GM18861 (cell line): ENCODE data around the gene PAOX.

ENCODE experiments used
- ATAC-seq: cut with Tn5 transposase; IDR thresholded peaks from one replicate; pipeline ENCODE4 v1.9.1; 2021; ENCODE audit not compliant: unreplicated experiment

The PAOX gene

DNA sequence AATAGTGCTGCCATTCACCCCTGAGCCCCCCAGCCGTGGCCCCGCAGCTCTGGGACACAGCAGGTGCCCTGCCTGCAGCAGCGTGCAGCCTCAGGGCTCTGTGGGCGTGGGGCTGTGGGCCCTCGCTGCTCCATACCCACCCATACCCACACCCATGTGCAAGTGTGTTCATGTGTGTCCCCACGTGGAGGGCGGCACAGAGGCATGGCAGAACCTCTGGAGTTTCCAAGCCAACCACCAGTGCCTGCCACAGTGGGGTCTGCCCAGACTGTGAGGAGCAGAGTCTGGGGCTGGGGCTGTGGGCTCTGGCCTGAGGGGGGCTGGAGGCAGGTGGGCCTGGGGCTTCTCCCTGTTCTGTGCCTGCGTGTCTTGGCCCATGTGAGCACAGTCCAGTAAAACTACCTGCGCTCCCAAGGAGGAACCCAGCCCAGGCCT is 29.5 kb upstream of the PAOX start:
- ATAC-seq = no peak

DNA sequence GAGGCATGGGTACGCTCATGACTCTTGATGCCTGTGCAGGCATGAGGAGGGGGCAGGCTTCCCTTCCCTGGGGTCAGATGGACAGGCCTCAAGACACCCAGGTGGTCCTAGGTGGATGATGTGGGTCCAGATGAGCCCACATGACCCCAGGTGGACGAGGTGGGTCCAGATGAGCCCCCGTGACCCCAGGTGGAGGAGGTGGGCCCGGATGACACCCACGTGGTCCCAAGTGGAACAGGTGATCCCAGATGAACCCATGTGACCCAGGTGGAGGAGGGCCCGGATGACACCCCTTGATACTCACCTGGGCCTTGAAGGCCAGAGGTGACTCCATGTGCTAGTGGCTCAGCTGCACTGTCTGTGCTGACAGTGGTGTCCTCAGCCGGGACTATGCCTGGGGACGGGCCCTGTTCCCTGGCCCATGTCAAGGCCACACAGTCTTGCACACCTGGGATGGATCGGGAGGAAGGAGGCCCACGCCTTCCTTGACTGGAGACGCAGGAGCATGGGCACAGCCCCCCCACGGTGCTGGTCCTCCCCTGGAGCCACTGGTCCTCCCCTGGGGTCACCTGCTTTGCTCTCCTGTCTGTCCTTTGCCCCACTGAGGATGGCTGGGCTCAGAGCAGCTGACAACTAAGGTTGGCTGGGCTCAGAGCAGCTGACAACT is 28.6 kb upstream of the PAOX start:
- no peak for ATAC-seq

DNA sequence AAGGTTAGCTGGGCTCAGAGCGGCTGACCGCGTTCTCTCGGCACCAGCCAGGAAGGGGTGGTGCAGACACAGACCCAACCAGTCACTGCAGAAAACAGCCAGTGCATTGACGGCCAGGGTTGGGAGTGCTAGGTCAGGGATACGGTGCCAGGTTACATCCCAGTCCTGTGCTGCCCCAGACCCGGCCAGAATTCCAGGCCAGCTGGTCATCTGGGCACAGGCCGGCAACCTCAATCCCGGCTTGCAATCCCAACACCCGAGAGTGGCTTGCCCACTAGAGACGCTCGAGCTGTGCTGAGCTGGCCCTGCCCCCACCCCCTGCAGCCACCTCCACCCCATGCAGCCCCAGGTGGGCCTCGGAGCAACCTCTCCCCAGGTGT is 28.1 kb upstream of the PAOX start:
- no peak for ATAC-seq

DNA sequence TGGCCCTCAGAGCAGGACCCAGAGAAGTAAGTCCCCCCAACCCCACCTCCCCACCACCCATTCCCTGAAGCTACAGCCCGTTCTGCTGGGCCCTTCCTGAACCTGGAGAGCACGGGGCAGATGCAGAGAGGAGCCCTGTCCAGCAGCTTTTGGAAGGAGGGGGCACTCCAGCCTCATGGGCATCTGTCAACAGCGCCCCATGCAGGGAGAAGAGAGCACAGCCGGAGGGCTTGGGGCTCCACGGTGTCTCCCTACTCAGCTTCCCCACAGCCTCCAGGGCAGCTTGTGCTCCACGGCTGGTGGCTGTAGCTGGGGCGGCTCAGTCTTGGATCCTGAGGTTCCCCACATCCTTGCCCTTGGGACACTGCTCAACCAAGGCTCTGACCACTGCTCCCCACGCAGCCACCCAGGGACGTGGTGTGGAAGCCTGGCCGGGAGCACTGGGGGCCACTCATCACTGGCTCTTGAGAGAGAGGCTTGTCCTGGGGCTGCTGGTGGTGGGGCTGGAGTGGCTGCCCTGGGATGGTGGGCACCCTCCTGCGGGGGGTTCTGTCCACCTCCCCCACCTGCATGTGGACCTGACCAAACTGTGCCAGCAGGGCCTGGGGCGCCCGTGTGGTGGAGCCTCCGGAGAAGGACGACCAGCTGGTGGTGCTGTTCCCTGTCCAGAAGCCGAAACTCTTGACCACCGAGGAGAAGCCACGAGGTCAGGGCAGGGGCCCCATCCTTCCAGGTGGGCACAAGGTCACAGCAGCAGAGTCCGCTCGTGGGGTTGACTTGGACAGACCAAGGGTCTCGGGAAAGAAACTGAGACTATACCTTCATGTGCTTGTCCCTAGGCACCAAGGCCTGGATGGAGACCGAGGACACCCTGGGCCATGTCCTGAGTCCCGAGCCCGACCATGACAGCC is 27.4 kb upstream of the PAOX start:
- no peak for ATAC-seq

DNA sequence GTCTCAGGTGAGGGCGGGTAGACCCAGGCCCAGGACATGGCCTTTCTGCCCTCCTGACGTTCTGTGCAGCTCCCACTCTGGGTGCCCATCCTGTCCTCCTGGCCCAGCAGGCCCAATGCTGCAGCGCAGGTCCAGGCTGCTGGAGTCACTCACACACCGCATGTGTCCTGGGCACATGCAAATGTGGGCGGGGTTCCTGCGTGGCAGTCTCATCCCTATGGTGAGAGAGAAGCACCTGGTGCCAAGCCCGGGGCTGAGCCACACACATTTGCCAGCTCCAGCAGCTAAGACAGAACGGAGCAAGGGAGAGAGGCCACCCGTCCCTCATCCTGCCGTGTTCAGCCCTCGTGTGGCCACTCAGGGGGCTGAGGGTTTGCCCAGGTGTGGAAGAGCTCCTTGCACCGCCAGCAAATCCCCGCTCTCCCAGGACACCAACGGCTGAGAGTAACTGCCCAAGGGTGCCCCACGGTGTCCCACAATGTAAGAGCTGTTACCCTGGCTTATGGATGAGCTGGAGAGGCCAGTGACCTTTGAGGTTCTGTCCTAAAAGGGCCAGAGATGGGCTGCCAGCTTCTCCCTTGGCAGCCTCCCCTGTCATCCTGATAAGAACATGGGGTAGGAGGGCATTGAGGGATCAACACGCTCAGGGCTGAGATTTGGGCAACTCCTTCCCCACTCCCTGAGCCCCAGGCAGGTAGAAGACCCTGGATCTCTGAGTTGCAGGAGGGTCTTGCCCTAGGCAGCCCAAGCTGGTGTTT is 25.7 kb upstream of the PAOX start:
- no peak for ATAC-seq

- ATAC-seq = no peak
Measured at GRCh38 chr10:133353988-133354605, 25.0 kb upstream of the PAOX start.

DNA sequence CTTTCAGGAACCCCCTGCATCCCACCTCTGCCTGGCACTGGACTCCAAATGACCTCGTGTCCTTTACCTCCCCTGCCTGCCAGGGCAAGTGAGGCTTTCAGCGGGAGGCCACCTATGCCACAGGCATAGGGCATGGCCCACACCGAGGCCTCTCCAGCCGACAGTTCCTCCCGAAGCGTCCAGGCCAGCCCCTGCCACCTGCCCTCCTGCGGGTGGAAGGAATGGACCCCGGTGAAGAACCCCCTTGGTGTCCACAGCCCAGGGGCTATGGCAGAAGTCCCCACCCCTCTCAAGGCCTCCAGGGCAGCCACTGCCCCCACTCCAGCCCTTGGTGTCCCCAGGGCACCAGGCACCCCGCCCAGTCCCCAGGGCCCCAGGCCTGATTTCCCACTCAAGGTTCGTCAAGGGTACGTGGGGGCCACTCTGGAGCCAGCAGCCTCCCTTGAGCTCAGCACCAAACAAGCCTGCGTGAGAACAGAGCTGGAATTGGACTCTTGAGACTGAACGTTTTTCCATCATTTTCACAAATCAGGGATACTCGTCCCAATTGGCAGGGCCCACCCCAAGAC is 24.3 kb upstream of the PAOX start:
- ATAC-seq = no peak

DNA sequence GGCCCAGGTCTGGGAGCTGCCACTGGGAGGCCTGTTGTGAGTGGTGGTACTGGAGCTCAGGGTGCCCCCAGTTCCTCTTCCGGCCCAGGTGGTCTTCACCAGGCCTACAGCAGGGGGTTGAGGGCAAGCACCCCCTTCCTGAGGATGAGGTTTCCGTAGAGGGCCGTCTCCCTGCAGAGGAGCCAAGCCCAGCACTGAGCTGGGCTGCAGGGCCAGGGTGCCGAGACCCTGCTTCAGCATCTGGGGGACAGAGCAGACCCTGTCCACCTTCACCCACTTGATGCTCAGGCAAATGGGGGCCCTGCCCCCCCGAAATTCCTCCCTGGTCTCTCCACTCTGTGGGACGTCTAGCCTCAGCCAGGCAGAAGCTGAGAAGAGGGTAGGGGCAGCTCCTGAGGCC is 23.8 kb upstream of the PAOX start:
- no peak for ATAC-seq

DNA sequence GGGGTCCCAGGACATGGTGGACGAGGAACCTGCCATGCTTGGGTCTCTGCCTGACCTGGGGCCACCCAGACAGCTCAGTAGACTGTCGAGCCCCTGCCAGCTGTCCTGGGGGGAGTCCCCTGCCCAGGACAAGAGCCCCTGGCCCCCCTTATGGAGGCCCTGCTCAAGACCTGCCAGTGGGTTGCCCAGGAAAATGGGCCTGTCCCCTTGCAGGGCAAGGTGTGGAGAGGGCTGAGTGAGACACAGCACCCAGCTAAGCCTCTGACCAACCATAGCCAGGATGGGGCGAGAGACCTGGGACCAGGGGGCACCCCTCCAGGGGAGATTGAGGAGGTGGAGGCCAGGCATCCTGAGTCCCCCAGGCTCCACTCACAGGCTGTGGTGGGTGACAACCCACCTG is 23.1 kb upstream of the PAOX start:
- ATAC-seq = no peak

- no peak for ATAC-seq
Measured at GRCh38 chr10:133356549-133357284, 22.3 kb upstream of the PAOX start.

GRCh38 chr10:133357285-133358161 is 21.5 kb upstream of the PAOX start, which contains the start of gene FUOM:
FUOM (minus strand) TSS chr10:133358019; CDS start chr10:133358007, 12 bp downstream.
- peak; percentile 61 for ATAC-seq

DNA sequence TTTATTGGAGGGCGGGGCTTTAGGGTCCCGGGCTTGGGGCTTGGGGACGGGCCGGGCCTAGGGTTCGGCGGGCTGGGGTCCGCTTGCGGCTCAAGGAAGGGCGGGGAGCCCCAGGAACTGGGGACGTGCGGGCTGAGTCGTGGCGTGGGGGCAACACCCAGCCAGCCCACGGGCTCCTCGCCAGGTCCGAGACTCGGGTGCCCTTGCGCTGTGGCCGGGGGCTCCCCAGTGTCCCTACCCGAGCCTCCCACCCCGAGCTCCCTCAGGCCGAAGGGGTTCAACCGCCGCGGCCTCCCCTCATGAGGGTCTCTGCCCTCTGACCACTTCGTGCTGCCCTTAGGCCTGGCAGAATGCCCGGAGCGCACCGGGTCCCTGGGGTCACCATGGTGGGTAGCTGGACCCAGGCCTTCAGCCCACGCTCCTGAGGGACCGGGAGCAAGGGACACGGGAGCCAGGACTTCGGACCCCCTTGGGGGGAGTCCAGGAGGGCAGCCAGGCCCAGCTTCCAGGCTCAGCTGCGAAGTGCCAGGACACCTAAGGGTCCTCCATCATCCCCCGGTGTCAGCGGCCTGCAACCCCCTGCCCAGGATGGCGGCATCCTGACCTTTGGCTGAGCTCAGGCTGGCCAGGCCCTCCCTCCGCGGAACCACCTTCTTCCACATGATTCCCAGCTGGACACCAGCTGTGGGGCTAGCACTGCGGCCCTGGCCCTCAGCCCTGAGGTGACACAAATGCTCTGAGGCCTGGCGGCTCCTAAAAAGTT is 20.7 kb upstream of the PAOX start:
- ATAC-seq = no peak

DNA sequence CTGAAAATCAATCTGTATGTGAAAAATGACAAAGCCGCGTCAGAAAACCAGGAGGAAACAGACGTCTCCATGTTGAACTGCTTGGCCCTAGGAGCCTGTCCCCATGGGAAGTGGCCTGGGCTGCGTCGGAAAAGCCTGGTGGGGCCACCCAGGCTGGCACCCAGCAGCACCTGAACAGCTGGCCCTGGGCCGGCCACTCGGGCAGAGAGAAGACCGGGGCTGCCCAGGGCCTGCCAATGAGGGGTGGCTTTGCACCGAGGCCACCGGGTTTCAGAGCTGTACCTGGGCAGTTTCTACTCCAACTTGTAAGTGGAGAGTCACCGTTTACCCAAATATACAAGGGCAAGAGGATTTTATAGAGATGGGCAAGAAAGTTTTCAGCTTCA is 20.1 kb upstream of the PAOX start:
- ATAC-seq = no peak

- no peak for ATAC-seq
Measured at GRCh38 chr10:133359554-133359971, 19.5 kb upstream of the PAOX start.

DNA sequence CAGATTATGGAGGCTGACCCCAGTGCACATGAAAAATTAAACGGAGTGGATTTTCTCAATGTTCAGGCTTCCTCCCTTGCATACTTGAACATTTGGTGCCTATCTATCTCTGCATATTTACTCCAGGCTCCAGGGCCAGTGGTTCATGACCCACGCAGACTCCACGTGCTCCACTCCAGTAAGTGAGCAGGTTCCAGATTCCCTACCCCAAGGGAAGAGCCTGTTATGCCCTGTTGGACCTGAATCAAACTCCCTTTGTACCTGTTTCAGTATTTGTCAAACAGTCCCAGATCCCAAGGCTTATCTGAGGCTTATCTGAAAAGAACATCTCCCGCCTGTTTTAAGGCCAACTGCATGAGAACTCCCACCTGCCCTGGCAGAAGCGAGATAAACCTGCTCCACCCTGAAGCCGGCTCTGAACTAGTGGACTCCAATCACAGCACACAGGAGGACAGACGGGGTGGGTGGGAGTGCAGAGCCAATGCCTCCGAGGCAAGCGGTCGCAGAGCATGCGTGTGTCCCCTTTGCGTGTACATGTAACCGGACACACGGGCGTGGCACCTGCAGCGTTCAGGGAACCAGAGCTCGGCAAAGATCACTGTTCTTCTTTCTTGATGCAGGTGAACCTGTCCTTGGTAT is 19.0 kb upstream of the PAOX start:
- no peak for ATAC-seq

DNA sequence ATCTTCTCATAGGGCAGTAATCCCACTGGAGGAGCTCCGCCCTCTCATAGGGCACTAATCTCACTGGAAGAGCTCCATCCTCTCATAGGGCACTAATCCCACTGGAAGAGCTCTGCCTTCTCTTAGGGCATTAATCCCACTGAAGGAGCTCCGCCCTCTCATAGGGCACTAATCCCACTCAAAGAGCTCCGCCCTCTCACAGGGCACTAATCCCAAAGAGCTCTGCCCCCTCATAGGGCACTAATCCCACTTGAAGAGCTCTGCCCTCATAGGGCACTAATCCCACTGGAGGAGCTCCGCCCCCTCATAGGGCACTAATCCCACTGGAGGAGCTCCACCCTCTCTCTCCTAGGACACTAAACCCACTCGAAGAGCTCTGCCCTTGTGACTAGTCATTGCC is 17.8 kb upstream of the PAOX start:
- no peak for ATAC-seq

GRCh38 chr10:133361773-133362441 is 17.2 kb upstream of the PAOX start:
- no peak for ATAC-seq
